Upper lobe of left lung (tissue), 4 donors: ENCODE data around the gene MROH8.

Experiments
- POLR2AphosphoS5 ChIP-seq, 2 donors: sonication (generic); formaldehyde crosslinking; IDR thresholded peaks; one replicate each; pipeline ENCODE4 v1.5.1; 2017; ENCODE audit warnings: antibody characterized with exemption in 2 of 2
- TF ChIP-seq, protein P1 (sequence below), 6 experiments: fragments of 450-650 bp in 4 of 6; fragments of 200-600 bp in 2 of 6; sonication (generic) in 2 of 6; IDR thresholded peaks; one replicate each; pipeline ENCODE4 v1.5.1; 2016 to 2019; ENCODE audit warnings: antibody characterized with exemption in 6 of 6

GRCh38 chr20:37137547-37137946 lies 41.8 kb downstream of the MROH8 start:
- TF ChIP-seq, protein P1, sequence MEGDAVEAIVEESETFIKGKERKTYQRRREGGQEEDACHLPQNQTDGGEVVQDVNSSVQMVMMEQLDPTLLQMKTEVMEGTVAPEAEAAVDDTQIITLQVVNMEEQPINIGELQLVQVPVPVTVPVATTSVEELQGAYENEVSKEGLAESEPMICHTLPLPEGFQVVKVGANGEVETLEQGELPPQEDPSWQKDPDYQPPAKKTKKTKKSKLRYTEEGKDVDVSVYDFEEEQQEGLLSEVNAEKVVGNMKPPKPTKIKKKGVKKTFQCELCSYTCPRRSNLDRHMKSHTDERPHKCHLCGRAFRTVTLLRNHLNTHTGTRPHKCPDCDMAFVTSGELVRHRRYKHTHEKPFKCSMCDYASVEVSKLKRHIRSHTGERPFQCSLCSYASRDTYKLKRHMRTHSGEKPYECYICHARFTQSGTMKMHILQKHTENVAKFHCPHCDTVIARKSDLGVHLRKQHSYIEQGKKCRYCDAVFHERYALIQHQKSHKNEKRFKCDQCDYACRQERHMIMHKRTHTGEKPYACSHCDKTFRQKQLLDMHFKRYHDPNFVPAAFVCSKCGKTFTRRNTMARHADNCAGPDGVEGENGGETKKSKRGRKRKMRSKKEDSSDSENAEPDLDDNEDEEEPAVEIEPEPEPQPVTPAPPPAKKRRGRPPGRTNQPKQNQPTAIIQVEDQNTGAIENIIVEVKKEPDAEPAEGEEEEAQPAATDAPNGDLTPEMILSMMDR (IDR thresholded peaks at IDR 0.05) = no peak
- no peak for TF ChIP-seq POLR2AphosphoS5 (IDR thresholded peaks at IDR 0.05)
